ENCODE measurements around the gene ASTN2. TPM values are rescaled to one million over a fixed set of nuclear protein-coding genes. Genes with fewer than 3 reads are reported as not detected.

ASTN2 gene
- total RNA-seq, 2 donors from 2014 or later: 16.8 to 31.3 TPM

DNA sequence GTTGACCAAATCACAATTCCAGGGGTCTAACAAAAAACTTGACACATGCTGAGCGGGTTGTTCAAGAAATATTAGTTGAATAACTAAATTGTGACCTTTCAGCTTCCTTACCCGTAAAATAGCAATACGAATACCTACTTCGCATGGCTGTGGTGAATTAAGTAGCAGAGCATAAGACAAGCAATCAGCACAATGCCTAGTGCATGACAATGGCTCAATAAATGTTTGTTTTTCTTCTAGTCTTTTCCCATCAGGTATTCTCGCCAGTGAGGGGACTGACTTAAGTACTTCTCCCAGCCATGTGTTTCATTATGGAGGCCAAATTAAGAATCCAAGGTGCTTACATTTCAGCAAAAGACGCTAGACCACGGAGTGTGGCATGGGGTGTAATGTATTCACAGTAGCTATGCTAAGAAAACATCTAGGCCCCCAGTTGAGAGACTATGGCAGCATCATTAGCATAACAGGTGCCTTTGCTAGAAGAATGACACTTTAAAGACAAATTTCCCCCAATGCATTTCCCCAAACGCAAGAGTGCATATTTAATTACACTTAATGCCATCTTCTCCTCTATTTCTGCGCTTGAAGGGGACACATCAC, 145.9 kb downstream of the ASTN2 start:
- ATAC-seq (no peak), DNase-seq (no peak)
- intact Hi-C loops (cut with DNase I): no loop called here

DNA sequence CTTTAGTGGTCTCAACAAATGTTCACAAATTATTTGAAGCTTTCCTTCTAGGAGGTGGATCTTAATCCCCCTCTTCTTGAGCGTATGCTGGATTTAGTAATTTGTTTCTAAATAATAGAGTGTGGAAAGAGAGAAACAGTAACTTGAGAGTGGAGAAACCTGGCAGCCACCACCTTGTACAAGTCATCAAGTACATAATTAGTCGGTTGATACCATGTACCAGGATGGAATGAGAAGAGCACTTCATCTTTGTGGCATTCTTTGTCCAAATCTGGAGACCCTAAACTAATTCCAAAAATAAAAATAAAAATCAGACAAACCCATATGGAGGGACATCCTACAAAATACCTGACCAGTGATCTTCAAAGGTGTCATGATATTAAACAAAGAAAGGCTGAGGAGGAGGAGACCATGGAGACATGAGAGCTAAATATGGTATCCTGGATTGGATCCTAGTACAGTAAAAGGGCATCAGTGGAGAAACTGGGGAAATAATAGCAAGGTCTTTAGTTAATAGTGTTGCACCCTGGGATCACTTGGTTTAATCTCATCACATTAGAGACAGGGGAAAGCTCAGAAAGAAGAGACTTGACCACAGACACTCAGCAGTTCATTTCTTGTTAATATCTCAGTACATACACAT, 147.9 kb downstream of the ASTN2 start:
- intact Hi-C loops (cut with DNase I): no loop called here
- no peak for ATAC-seq

DNA sequence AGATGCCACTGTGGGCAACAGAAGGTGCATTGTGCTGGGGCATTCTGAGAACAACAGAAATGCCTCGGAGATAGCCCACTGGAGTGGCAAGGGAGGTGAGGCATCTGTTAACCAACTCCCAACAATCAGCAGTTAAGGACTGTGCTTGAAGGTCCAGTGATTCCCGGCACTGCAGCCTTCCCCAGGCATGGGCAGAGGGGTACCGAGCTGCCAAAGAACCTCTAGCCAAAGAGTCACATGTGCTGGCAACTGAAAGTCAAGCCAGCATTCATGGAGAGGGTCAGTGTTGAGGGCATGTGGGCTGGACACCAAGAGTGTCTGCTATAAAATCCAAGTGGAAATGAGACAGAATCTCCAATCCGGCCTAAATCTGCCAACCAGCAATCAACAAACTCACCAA, 149.6 kb downstream of the ASTN2 start:
- peak; percentile 34 for DNase-seq
- ATAC-seq: peak; percentile 44 to 76
- intact Hi-C loops (cut with DNase I): no loop called here

More for the DNA sequence above, 147.9 kb downstream of the ASTN2 start:
- no peak for DNase-seq

DNA sequence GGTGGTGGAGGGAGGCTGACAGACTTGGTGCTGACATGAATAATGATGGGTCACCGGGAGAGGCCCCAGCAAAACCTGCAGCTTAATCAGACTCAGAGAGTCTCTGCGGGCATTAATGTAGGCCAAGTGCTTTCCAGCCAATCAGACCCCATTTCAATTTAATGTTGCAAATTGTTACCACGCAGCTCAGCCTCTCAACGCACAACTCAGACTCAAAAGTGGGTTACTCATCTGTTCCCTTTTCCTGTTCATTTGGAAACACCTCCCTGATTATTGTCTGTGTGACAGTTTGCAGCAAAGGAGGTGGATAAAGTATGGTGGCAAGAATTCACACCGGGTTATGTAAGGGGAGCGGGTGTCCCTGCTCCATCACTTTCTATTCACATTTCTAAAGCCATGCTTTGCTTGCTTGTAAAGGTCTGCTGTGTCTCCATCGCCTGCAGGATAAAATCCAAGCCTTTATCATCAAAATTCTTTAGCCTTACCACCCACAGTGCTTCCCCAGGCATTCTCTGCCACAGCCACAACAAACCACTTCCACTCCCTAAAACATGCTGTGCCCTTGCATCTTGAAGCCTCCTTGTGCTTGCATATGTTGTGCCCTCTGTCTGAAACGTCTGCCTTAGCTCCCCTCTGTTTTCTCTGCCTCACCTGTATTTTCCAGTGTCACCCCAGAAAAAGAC, 156.5 kb downstream of the ASTN2 start:
- intact Hi-C loops (cut with DNase I): no loop called here
- DNase-seq: no peak
- ATAC-seq: no peak

DNA sequence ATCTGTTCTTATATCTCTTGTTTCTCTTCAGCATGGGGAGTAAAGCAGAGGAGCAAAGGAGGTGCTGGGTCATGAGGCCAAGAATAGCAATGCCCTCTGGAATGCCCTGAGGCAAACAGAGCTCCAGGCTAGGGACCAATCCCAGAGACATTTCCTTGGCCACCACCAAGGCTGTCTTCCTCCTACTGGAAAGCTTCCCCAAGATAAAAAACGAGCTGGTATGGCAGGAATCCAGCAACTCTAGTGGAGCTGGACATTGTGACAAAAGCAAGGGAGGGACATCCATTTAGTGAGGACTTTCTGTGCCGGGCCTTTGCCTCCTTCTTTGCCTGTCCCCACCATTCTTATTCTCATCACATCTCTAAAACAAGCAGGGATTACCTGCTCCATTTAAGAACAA, 161.6 kb downstream of the ASTN2 start:
- ATAC-seq: no peak
- intact Hi-C loops (cut with DNase I): no loop called here
- DNase-seq: no peak

DNA sequence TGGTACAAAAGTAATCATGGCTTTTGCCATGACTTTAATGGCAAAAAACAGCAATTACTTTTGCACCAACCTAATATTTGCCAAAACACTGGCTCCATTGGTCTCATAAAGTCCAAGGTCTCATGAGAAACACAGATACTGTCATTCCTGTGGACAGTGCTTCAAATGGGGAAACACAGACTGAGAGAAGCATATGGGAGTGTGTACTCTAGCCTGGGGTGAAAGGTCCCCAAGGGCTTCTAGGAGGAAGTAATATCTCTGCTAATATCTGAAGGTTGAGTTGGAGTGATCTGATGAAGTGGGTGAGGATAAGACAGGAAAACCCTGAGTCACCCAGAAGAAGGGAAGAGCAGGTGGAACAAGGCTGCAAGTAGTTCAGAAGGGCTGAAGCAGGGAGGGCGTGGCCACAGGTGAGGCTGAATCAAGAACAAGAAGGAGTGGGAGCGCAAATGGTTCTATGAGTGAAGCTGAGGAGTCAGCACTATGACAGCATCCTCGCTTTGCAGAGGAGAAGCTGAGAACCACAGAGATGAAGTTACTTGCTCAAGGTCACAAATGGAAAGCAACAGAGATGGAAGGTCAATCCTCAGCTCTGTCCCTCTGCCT, 164.1 kb downstream of the ASTN2 start:
- no peak for ATAC-seq
- DNase-seq: no peak
- intact Hi-C loops (cut with DNase I): no loop called here

DNA sequence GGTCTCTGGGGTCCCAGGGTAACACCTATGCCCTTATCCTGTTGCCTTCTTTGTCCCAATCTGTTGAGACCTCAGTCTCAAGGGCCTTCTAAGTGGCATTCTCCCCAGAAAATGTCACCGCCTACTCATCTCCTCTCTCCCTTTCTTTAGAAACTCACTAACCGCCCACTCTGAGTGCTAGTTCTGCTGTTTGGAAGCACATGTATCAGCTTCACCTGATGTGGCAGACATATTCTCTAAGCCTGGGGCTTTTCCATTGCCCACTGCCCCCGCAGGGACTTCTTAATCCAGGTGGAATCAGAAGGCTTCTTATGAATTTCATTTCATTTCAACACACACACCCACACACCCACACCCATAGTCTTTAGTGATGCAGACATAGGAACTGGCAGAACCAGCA, 165.1 kb downstream of the ASTN2 start:
- intact Hi-C loops (cut with DNase I): no loop called here
- no peak for ATAC-seq

DNA sequence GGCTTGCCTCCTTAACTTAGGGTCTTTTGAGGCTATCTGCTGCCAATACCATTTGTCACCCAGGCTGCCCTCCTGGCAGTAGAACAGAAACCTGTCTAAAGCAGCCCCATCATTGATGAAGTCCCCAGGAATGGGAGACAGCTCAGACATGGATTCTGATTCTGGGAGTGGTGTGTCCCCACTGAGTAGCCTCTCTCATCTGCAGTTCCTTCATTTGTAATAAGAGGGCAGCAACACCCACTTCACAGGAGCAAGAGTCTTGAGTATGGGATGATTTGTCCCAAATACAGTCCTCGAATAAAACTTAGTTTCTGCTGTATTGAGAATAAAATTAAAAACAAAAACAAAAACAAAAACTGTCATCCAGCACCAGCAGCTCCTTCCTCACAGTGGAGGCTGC, 167.6 kb downstream of the ASTN2 start:
- DNase-seq: no peak
- no peak for ATAC-seq
- intact Hi-C loops (cut with DNase I): no loop called here

More for the DNA sequence above, 165.1 kb downstream of the ASTN2 start:
- no peak for DNase-seq

DNA sequence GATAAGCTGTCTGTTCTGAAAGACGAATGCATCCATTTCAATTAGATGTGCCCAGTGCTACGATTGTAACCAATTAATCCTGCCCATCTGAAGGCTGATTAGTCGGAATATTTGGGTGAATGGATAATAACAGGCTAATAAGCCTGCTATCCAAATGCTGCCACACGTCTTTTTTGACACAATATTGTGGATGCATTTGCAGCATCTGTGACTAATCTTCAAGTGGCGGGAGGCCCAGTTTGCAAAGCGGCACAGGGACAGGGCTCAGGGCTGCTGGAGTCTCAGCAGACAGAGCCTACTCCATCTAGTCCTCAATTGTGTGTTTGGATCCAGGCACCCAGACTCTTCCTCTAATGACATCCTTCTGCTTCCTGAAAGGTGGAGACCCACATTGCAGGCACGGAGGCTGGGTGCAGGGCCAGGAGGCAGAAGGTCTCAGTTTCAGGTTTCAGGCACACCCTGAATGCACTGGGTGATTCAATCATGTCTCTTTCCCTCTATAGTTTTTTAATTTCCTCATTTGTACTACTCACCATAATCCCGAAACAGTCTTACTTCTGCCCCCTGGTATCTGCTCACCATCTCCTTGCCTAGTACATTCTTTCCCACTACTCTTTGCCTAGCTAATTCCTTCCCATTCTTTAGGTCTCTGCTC, 169.6 kb downstream of the ASTN2 start:
- DNase-seq: no peak

DNA sequence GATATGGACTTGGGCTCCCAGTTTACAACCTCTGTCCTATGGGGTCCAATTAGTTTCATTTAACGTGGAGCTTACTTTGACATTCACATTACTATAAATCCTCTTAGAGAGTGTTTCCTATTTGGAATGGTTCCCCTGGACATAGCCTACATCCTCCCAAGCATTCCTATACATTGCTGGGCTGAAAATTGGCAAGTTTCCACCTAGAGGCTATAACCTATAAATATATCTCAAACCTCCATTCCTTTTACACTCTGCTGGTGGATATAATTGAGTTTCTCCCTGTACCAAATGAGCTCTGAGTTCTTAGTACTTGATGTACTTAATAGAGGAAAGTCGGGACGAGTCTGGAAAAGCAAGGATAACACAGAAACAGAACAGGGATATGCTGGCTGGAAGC, 172.8 kb downstream of the ASTN2 start:
- intact Hi-C loops (cut with DNase I): no loop called here
- ATAC-seq (no peak), DNase-seq (no peak)

More for the DNA sequence above, 169.6 kb downstream of the ASTN2 start:
- intact Hi-C loops (cut with DNase I): no loop called here
- ATAC-seq: no peak

DNA sequence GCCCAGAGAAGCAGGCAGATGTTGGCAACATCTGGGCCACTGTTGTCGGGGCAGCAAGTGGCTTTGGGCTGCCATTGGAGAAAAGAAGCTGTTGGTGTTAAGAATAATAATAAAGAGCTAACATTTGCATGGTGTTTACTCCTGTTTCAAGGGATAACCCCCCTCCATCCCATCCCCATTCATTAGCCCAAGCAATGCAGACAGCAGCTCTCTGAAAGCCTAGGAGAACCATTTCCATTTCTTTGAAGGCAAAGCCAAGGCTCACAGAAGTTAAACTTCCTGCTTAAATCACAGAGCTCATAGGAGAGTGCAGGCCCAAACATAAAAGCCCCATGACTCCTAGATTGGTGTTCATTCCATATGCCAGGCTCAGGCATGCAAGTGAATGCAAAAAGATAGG, 175.4 kb downstream of the ASTN2 start:
- intact Hi-C loops (cut with DNase I): no loop called here
- DNase-seq (no peak), ATAC-seq (no peak)

DNA sequence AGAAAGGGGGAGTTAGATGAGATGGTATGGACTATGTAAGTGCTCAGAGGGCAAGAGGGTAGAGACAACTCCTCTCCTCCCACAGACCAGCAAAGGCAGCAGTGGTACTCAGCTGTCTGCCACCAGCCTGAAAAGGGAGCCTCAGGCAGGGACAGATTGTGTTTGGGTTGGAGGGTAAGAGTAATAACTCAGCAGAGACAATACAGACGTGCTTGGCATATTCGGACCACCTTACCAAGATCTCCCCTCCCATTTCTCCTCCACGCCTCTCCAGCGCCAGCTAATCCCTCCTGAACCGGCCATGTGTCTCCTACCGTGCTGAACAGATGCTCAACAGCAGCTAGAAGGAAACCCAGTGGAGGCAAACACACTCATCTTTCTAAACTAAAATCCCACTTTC, 180.8 kb downstream of the ASTN2 start:
- DNase-seq: no peak
- no peak for ATAC-seq
- intact Hi-C loops (cut with DNase I): no loop called here

DNA sequence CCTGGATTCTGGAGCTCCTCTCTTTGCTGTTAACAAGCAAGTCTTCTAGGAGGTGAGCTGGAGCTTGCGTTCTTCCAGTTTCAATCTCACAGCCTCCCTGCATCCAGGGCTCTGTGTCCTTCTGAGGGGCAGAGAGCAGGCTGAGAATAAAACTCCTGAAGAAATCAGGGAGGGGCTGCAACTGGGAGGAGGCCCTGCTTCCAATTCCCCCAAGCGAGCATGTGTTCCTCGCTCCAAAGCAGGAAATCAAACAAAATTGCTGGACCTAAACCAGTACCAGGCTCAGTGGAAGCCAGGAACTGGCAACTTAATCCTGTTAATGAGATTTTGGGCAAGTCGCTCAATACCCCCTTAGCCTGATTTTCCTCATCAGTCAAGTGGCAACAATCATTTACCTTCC, 181.8 kb downstream of the ASTN2 start:
- no peak for ATAC-seq
- intact Hi-C loops (cut with DNase I): no loop called here
- no peak for DNase-seq

DNA sequence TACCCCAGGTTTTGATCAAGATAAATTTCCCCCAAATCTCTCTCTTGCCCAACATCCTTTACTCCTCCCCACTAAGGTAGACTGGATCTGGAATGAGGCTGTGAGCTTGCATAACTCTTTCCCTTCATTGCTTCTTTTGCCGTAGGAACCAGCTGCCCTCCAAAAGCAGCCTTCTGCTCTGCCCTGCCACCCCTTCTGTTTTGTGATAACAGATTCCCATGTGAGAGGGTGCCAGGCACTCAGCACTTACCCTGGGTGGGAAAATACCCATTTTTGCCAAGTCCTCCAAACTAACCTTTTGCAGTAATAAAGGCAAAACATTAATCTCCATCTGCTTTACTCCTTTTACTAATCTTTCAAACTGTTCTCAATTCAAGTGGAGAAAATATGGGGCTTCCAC, 182.6 kb downstream of the ASTN2 start:
- intact Hi-C loops (cut with DNase I): no loop called here
- no peak for ATAC-seq
- no peak for DNase-seq

DNA sequence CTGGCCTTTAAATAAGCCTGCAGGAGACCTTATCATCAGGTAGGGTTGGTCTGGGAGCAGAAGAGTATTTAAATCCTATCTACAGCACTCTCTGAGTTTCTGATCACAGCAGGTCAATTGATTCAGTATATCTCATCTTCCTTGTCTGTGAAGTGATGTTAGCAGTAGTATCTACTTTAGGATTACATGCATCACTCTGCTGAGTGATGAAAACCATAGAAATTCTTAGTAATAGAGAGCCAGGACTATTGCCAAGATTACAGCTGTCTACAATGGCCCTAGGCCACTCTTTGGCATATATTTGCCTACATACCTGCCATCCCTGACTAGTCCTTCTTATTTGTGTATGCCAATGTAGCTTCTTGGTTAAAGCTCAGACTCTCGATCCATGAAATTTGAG, 183.8 kb downstream of the ASTN2 start:
- no peak for DNase-seq
- no peak for ATAC-seq
- intact Hi-C loops (cut with DNase I): no loop called here

DNA sequence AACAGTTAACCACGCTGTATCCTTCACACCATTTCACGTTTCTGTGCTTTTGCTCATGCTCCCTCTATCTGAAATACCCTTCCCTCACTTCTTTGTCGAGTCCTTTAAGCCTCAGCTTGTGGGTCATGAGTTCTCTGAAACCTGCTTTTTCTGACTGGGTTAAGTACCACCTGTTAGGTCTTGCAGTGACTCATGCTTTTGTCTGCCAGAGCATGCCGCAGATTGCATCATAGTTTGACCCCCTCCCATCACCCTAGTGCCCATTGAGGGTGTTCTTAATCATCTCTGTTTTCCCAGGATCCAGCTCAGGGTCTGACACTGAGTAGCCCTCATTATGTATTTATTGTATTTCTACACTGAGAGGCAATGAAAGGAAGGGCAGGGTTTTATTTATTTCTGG, 190.2 kb downstream of the ASTN2 start:
- DNase-seq (no peak), ATAC-seq (no peak)
- intact Hi-C loops (cut with DNase I): no loop called here

DNA sequence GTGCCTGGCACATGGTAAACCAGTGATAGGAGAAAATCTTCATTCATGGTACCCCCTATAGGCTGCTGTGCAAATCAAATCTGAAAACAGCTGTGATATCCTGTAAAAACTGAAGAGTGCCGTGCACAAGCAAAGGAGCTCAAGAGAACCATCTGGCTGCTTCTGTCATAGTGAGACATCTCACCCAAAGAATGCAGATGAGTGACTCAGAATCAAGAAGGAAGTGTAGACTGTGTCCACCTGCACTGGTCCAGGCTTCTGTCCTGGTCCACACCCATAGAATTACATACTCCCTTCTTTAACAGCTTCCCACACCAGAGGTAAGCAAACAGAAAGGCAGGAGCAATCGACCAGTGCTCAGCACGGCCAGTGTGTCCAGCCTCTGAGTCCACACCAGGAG, 195.9 kb downstream of the ASTN2 start:
- intact Hi-C loops (cut with DNase I): no loop called here

DNA sequence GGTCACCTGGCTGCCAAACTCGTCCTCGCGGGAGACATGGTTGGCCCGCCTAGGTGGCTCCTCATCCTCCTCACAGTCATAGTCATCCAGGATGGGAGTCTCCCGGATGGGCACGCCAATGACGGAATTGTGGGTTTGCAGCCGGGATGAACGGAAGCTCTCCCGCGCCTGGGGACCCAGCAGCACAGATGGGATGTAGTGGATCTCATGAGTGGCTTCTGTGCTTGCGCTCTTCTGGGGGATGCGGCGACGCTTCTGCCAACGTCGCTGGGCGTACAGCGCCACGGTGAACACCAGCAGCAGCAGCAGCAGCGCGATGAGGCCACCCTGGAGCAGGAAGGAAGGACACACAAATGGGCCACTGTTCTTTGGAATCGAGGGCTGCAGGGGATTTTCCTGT, 200.4 kb downstream of the ASTN2 start:
- intact Hi-C loops (cut with DNase I): no loop called here
- DNase-seq: no peak
- ATAC-seq: no peak

More for the DNA sequence above, 195.9 kb downstream of the ASTN2 start:
- ATAC-seq (no peak), DNase-seq (no peak)

DNA sequence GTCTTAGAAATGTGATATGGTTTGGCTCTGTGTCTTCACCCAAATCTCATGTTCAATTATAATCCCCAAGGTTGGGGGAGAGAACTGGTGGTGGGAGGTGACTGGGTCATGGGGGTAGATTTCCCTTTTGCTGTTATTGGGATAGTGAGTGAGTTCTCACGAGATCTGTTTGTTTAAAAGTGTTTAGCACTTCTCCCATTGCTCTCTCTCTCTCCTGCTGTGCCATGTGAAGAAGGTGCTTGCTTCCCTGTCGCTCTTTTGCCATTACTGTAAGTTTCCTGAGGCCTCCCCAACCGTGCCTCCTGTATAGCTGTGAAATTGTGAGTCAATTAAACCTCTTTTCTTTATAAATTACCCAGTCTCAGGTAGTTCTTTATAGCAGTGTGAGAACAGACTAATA, 203.6 kb downstream of the ASTN2 start:
- DNase-seq (no peak), ATAC-seq (no peak)
- intact Hi-C loops (cut with DNase I): no loop called here

DNA sequence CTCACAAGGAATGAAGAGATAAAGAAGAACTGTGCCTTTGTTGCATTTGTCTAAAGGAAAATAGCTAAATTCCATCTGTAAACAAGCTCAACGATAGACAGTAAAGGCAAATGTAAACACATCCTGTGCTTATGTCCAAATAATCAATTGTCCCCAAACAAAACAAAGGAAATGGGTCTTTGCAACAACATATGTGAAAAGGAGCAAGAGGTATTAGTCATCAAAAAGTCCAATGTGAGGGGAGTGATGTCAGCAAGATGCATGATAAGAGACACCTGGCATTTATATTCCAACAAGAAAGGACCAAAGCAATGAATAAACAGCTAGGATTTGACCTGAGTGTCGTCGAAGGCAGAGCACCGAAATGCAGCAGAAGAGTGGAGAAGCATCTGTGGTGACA, 209.1 kb downstream of the ASTN2 start:
- DNase-seq (no peak), ATAC-seq (no peak)
- intact Hi-C loops (cut with DNase I): no loop called here

Measured in left cardiac atrium (tissue), 4 donors.